PFSK-1 (cell line): ENCODE measurements around the gene PRAMEF25. TPM values are rescaled to one million over a fixed set of nuclear protein-coding genes. Genes with fewer than 3 reads are reported as not detected.
"Not testable (repeated sequence)": the region's sequence is repeated elsewhere in the genome, so short reads cannot be mapped to it uniquely, and the experiment has no call there.

Experiments used
- FOXP2 ChIP-seq: optimal IDR thresholded peaks from 2 replicates; pipeline ENCODE3; 2011; ENCODE audit warnings: borderline replicate concordance, control low read depth, inconsistent platforms; ENCODE audit not compliant: insufficient read depth; ENCODE audit errors: extremely low read length, extremely low read depth
- POLR2AphosphoS5 ChIP-seq: IDR thresholded peaks from 2 replicates; pipeline ENCODE4 v1.6.1; 2012; ENCODE audit warnings: low read depth, mild to moderate bottlenecking, control low read depth, low read length, moderate library complexity
- SIN3A ChIP-seq: IDR thresholded peaks from 2 replicates; pipeline ENCODE4 v1.6.1; 2012; ENCODE audit warnings: mild to moderate bottlenecking, low read length, moderate library complexity, borderline replicate concordance; ENCODE audit not compliant: insufficient read depth
- TAF1 ChIP-seq: IDR thresholded peaks from 2 replicates; pipeline ENCODE4 v1.6.1; 2012; ENCODE audit warnings: low read length, control low read depth, borderline replicate concordance; ENCODE audit not compliant: insufficient read depth
- polyA plus RNA-seq: library from polyadenylated mRNA; unstranded; fragments of >200 nt; gene quantifications from one replicate; pipeline ENCODE4 v1.2.1, GENCODE V29; 2012; ENCODE audit warnings: low read depth, missing spikeins; ENCODE audit not compliant: insufficient read length
- TF ChIP-seq, protein P1 (sequence below), 2 experiments: IDR thresholded peaks; 2 replicates each; pipeline versions ENCODE4 v1.6.1 to v1.8.0; 2011 to 2012; ENCODE audit warnings: low read depth in 2 of 2, low read length in 2 of 2, control low read depth in 1 of 2, inconsistent platforms in 1 of 2, mild to moderate bottlenecking in 1 of 2, moderate library complexity in 1 of 2; ENCODE audit not compliant: insufficient read depth in 1 of 2

PRAMEF25 gene
- not detected for polyA plus RNA-seq

GRCh38 chr1:13070474-13070873 is at the start of gene PRAMEF25:
TSS of gene PRAMEF25 (plus strand) at chr1:13070774. CDS start at chr1:13073694, 2,920 bp downstream.
- not testable (repeated sequence) for TF ChIP-seq FOXP2, POLR2AphosphoS5
- TF ChIP-seq, protein P1, sequence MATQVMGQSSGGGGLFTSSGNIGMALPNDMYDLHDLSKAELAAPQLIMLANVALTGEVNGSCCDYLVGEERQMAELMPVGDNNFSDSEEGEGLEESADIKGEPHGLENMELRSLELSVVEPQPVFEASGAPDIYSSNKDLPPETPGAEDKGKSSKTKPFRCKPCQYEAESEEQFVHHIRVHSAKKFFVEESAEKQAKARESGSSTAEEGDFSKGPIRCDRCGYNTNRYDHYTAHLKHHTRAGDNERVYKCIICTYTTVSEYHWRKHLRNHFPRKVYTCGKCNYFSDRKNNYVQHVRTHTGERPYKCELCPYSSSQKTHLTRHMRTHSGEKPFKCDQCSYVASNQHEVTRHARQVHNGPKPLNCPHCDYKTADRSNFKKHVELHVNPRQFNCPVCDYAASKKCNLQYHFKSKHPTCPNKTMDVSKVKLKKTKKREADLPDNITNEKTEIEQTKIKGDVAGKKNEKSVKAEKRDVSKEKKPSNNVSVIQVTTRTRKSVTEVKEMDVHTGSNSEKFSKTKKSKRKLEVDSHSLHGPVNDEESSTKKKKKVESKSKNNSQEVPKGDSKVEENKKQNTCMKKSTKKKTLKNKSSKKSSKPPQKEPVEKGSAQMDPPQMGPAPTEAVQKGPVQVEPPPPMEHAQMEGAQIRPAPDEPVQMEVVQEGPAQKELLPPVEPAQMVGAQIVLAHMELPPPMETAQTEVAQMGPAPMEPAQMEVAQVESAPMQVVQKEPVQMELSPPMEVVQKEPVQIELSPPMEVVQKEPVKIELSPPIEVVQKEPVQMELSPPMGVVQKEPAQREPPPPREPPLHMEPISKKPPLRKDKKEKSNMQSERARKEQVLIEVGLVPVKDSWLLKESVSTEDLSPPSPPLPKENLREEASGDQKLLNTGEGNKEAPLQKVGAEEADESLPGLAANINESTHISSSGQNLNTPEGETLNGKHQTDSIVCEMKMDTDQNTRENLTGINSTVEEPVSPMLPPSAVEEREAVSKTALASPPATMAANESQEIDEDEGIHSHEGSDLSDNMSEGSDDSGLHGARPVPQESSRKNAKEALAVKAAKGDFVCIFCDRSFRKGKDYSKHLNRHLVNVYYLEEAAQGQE (IDR thresholded peaks at IDR 0.05; ENCODE audit: insufficient read depth in 1 of 2, low read depth in 2 of 2, low read length in 2 of 2) = not testable (repeated sequence)

DNA sequence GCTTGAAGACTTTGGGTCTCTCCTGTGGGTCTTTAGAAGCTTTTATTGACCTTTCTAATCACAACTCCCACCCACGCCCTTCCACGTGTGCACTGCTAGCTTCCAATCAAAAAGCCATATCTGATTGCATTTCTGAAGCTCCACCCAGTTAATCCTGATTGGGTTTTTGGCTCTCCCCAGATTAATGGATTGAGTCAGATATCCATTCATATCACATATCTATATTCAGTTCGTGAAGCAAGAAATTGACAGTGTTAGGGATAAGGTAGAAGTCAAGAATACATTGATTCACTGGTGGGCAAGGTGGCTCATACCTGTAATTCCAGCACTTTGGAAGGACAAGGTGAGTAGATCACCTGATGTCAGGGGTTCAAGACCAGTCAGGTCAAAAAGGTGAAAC is 14.1 kb upstream of the PRAMEF25 start, which contains the start of gene PRAMEF27:
PRAMEF27 (minus strand) TSS at position 101 of the 400 bp plus-strand sequence. CDS start 2,916 bp downstream, outside the sequence.
- not testable (repeated sequence) for TF ChIP-seq FOXP2, TAF1, SIN3A

DNA sequence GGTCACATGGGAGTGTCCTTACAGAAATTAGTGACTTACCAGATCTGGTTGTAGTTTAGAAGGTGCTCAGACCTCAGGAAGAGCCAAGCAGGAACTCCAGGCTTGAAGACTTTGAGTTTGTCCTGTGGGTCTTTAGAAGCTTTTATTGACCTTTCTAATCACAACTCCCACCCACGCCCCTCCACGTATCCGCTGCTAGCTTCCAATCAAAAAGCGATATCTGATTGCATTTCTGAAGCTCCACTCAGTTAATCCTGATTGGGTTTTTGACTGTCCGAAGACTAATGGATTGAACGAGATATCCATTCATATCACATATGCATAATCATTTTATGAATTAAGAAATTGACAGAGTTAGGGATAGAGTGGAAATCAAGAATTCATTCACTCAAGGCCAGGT is 46.2 kb downstream of the PRAMEF25 start, which contains the start of gene HNRNPCL2:
HNRNPCL2 (minus strand) TSS at position 101 of the 400 bp plus-strand sequence. CDS start 454 bp downstream, outside the sequence.
- TF ChIP-seq POLR2AphosphoS5, FOXP2: not testable (repeated sequence)
- TF ChIP-seq, protein P1 (IDR thresholded peaks at IDR 0.05; ENCODE audit: insufficient read depth in 1 of 2, low read depth in 2 of 2, low read length in 2 of 2) = not testable (repeated sequence)
